ENCODE measurements around the gene GBA3. TPM values are rescaled to one million over a fixed set of nuclear protein-coding genes. Genes with fewer than 3 reads are reported as not detected.

Gene GBA3
- total RNA-seq, 1 donor from 2014 or later, result not detected

DNA sequence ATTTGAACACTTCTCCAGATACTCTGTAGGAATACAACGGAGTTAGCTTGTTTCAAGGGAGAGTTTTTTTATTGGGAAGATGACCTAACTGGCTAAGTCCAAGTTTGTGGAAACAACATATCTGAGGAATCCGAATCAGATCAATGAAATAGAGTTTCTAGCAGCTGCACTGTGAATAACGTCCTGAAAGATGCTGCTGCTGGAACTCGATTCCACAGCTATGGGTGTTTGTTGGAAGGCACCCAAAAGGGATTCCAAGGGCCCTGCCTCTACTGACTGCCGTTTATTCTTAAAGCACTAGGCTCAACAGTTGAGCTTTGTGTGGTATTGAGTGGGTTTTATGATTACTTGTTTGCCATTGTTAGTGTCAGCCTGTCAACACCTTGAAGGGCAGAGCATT is 6.6 kb upstream of the GBA3 start:
- DNase-seq (no peak), ATAC-seq (ENCODE audit: poor library complexity) (no peak)
- intact Hi-C loops (cut with DNase I), result no loop called here

- DNase-seq (no peak), ATAC-seq (ENCODE audit: poor library complexity) (no peak)
- intact Hi-C loops (cut with DNase I), result no loop called here
Observed at GRCh38 chr4:22688236-22688635, 4.5 kb upstream of the GBA3 start.

DNA sequence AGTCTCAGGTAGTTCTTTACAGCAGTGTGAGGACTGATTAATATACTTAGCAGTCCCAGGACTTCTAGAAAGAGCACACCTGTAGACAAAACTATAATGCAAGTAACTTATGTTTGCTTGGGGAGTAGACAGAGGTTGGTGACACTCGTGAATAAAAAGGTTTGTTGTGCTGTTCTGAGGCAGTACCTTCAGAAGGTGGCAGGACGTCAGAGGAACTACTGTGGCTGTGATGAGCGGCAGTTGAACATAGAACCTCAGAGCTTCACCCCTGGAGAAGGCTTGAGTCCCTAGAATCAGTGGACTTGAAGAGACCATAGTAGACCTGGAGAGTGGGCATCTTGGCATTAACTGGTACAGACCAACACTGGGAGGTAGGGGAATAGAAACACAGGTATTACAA is 3.3 kb upstream of the GBA3 start:
- DNase-seq, result no peak
- no peak for ATAC-seq (ENCODE audit: poor library complexity)
- intact Hi-C loops (cut with DNase I), result no loop called here

- intact Hi-C loops (cut with DNase I), result no loop called here
- no peak for DNase-seq
- no peak for ATAC-seq (ENCODE audit: poor library complexity)
Observed at GRCh38 chr4:22695029-22695428, 2.3 kb downstream of the GBA3 start.

- ATAC-seq (ENCODE audit: poor library complexity) (no peak), DNase-seq (no peak)
- intact Hi-C loops (cut with DNase I), result no loop called here
Observed at GRCh38 chr4:22695917-22696316, 3.2 kb downstream of the GBA3 start.

DNA sequence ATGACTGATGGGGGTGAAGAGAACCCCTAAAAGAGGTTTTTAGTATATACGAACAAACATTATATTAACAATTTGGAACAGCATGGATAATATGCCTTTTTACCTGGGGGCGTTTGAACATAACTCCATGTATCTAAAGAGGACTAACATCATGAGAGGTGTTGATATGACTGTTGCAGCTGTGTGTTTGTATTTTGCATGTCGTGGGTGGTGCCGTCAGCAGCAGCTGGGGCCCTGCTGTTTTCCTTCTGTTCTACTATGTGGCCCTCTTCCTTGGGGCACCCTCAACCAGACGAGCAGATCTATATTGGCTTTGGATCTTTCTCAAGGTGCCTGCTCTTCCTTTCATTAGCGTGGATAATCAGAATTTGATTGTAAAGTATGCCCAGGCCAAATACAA is 11.2 kb downstream of the GBA3 start:
- ATAC-seq (ENCODE audit: poor library complexity) (no peak), DNase-seq (no peak)
- intact Hi-C loops (cut with DNase I), result no loop called here

DNA sequence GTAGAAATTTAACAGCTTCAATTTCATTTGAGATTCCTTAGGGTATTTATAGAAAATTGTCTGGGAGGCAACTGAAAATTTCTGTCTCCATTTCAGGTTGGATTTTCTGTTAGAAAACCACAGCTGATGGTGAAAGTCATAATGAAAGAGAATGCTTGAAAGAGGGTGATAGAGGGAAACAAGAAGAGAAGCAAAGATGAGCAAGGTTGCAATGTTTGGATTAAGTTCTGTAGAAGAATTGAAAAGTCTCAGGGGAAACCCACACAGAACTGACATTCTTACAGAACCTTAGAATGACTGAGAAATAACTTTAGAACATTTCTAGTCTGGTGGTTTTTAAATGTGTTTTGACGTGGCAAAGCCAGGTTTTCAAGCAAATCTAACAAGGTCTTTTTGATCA is 14.7 kb downstream of the GBA3 start:
- ATAC-seq (ENCODE audit: poor library complexity), result no peak
- no peak for DNase-seq
- intact Hi-C loops (cut with DNase I), result no loop called here

DNA sequence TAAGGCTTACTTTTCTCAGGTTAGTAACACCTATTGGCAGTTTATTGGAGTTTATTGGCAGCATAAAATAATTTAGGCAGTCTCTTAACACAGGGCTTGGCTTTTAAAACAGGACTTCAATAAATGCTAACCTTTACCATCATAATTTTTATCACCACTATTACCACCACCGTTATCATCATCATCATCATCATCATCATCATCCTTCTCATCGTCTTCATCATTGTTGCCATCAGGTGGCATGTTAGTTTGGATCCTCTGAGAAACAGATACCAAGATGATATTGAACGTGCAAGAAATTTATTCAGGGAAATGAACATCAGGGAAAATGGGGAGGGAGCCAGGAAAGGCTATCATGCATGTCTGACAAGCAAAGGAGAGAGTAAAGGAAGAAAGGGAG is 16.2 kb downstream of the GBA3 start:
- ATAC-seq (ENCODE audit: poor library complexity) (no peak), DNase-seq (no peak)
- intact Hi-C loops (cut with DNase I), result no loop called here

GRCh38 chr4:22712105-22712504 is 19.4 kb downstream of the GBA3 start:
- ATAC-seq (ENCODE audit: poor library complexity) (no peak), DNase-seq (no peak)
- intact Hi-C loops (cut with DNase I), result no loop called here

GRCh38 chr4:22712529-22712928 is 19.8 kb downstream of the GBA3 start:
- ATAC-seq (ENCODE audit: poor library complexity), result no peak
- intact Hi-C loops (cut with DNase I), result no loop called here
- DNase-seq, result no peak

GRCh38 chr4:22713841-22714240 is 21.1 kb downstream of the GBA3 start:
- ATAC-seq (ENCODE audit: poor library complexity) (no peak), DNase-seq (no peak)
- intact Hi-C loops (cut with DNase I), result no loop called here

GRCh38 chr4:22719218-22719617 is 26.5 kb downstream of the GBA3 start:
- ATAC-seq (ENCODE audit: poor library complexity) (no peak), DNase-seq (no peak)
- intact Hi-C loops (cut with DNase I), result no loop called here

DNA sequence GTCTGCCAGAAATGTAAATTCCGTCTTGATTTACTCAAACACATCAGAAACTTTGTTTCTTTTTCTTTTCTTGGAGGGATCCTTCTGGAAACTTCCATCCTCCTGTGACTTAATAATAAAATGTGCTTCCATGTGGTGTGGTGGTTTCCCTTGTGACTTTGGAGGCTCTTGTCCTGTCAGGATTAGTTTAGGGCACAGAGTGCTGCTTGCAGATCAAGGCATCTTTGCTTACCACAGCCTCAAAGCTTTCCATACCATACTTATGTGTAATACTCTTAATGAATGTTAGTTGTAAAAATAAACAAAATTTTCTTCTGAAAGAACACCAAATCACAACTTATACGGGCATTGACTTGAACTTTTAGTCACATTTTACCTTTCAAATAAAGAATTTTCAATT is 27.4 kb downstream of the GBA3 start:
- ATAC-seq (ENCODE audit: poor library complexity), result no peak
- DNase-seq, result no peak
- intact Hi-C loops (cut with DNase I), result no loop called here

- intact Hi-C loops (cut with DNase I), result no loop called here
Observed at GRCh38 chr4:22721204-22721603, 28.5 kb downstream of the GBA3 start.

DNA sequence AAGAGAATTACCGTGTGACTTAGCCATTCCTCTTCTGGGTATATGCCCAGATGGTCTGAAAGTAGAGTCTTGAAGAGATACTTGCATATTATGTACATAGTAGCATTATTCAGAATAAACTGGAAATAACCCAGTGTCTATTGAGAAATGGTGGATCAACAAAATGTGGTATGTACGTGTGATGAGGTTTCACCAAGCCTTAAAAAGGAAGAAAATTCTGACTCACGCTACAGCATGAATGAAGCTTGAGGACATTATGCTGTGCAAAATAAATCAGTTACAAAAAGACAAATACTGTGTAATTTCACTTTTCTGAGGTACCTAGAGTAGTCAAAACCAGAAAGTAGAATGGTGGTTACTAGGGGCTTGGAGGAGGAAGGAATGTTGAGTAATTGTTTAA is 37.3 kb downstream of the GBA3 start:
- no peak for DNase-seq
- no peak for ATAC-seq (ENCODE audit: poor library complexity)
- intact Hi-C loops (cut with DNase I), result no loop called here

More at GRCh38 chr4:22721204-22721603, 28.5 kb downstream of the GBA3 start:
- DNase-seq (no peak), ATAC-seq (ENCODE audit: poor library complexity) (no peak)

DNA sequence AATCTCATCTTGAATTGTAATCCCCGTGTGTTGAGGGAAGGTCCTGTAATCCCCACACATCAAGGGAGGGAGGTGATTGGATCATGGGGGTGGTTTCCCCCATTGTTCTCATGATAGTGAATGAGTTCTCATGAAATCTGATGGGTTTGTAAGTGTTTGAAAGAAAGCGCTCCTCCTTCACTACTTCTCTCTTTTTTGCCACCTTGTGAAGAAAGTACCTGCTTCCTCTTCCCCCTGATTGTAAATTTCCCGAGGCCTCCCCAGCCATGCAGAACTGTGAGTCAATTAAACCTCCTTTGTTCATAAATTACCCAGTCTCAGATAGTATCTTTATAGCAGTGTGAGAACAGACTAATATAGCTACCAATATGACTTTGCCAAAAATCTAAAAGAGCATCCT is 41.1 kb downstream of the GBA3 start:
- intact Hi-C loops (cut with DNase I), result no loop called here
- DNase-seq, result no peak
- no peak for ATAC-seq (ENCODE audit: poor library complexity)

DNA sequence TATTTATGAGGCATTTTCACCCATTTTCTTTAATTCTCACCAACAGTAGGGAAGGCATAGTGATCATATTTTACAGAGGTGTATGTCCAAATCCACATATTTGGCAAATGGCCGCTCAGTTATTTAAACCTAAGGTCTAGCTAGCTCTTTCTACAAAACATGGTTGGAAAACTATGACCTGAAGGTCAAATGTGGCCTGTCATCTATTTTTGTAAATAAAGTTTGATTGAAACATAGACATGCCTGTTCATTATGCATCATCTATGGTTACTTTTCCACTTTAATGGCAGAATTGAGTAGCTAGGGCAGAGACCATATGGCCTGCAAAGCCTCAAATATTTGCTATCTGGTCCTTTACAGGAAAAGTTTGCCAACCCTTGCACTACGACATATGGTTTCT is 44.2 kb downstream of the GBA3 start:
- no peak for DNase-seq
- intact Hi-C loops (cut with DNase I), result no loop called here
- ATAC-seq (ENCODE audit: poor library complexity), result no peak

DNA sequence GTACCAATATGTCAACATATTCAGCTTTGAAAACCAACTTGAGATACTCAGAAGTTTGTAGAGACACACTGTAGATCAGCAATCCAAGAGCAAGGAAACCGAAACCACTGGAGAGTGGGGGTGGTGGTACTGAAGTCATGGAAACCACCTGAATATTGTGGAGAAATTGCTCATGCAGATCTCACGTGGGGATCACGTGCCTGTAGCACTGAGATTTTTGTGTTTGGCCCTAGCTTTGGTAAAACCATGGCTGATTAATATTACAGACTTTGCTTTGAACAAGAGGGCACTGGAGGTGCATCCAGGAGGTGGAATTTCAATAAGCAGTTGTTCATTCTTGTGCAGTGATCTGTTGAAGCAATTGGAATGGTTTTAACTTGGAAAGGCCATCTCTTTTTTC is 47.2 kb downstream of the GBA3 start:
- DNase-seq, result no peak
- intact Hi-C loops (cut with DNase I), result no loop called here
- ATAC-seq (ENCODE audit: poor library complexity), result no peak

DNA sequence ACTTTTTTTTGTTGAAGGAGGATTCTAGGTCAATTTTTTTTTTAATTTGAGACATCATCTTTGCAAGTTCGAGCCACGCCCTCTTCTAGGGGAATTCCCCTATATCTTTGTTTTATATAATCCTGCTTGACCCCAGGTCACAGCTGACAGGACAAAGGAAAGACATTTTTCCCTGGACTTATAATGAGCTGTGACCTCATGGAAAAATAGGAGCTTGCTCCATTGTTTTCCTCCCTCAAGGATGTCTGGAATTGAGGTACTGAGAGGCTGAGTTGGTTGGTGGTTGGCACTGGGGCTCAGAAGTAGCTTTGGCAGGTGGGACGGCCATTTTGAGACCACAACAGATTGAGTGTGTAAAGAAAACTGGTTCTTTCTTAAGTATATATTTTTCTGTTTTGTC is 49.0 kb downstream of the GBA3 start:
- ATAC-seq (ENCODE audit: poor library complexity) (no peak), DNase-seq (no peak)
- intact Hi-C loops (cut with DNase I), result no loop called here

GRCh38 chr4:22743290-22743689 is 50.6 kb downstream of the GBA3 start:
- ATAC-seq (ENCODE audit: poor library complexity), result no peak
- intact Hi-C loops (cut with DNase I), result no loop called here
- DNase-seq, result no peak

GRCh38 chr4:22744478-22745062 is 51.8 kb downstream of the GBA3 start:
- no peak for DNase-seq
- intact Hi-C loops (cut with DNase I), result no loop called here
- no peak for ATAC-seq (ENCODE audit: poor library complexity)

DNA sequence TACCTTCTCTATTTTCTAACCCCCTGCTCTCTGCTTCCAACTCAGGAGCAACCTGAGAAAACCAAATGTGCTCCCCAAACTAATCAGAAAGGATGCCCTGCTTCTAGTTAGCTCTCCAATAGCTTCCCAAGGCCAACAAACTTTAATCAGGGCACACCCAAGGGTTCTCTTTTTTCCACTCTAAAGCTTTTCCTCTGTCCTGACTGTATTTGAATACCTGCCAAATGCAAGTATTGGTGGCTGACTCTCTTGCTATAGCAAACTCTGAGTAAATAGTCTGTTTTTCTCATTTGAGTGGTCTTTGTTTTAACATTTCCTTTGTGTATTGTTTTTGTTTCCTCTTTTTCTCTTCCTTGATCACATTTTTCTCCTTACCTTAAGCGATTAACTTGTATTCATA is 52.5 kb downstream of the GBA3 start:
- no peak for ATAC-seq (ENCODE audit: poor library complexity)
- intact Hi-C loops (cut with DNase I), result no loop called here

More for the DNA sequence above, 52.5 kb downstream of the GBA3 start:
- DNase-seq, result no peak

Measured in Right ventricle myocardium superior (tissue), 1 donor.